K562 (cell line): ENCODE data around the gene ZKSCAN3.
"Not testable (repeated sequence)": the region's sequence is repeated elsewhere in the genome, so short reads cannot be mapped to it uniquely, and the experiment has no call there.

ENCODE experiments used
- CBFB ChIP-seq: sonication (generic); formaldehyde crosslinking; IDR thresholded peaks from 2 replicates; pipeline ENCODE4 v1.4.0; 2020; ENCODE audit warnings: mild to moderate bottlenecking, missing genetic modification reagents
- CEBPB ChIP-seq: fragments of 450-650 bp; IDR thresholded peaks from 2 replicates; pipeline ENCODE4 v1.6.1; 2016; ENCODE audit warnings: missing genetic modification characterization, missing compliant biosample characterization
- CTCF ChIP-seq, 3 experiments: IDR thresholded peaks in 2 of 3; conservative IDR thresholded peaks in 1 of 3; 2 replicates each; pipeline ENCODE4 v1.5.1; 2011 to 2012; ENCODE audit warnings: low read length in 3 of 3, mild to moderate bottlenecking in 3 of 3, control low read depth in 2 of 3, improper control_type of control experiment in 1 of 3, inconsistent platforms in 1 of 3, low read depth in 1 of 3, mixed read lengths in 1 of 3, moderate library complexity in 1 of 3; ENCODE audit not compliant: insufficient read depth in 2 of 3
- HNRNPH1 ChIP-seq: fragments of 200-400 bp; formaldehyde crosslinking; optimal IDR thresholded peaks from 2 replicates; pipeline ENCODE3; 2017; ENCODE audit warnings: low read depth, mild to moderate bottlenecking, low read length, moderate library complexity
- NRF1 ChIP-seq, 2 experiments: fragments of 450-650 bp; IDR thresholded peaks in 1 of 2; conservative IDR thresholded peaks in 1 of 2; 2 replicates each; pipeline ENCODE4 v1.6.1; 2014; ENCODE audit warnings: mild to moderate bottlenecking in 2 of 2
- PML ChIP-seq: IDR thresholded peaks from 2 replicates; pipeline ENCODE4 v1.6.1; 2012; ENCODE audit warnings: low read length, inconsistent platforms
- POLR2A ChIP-seq: fragments of 450-650 bp; conservative IDR thresholded peaks from 2 replicates; pipeline ENCODE4 v1.6.1; 2016
- PRMT5 ChIP-seq: sonication (generic); formaldehyde crosslinking; IDR thresholded peaks from 2 replicates; pipeline ENCODE4 v1.5.0; 2020; ENCODE audit warnings: missing genetic modification reagents
- SRF ChIP-seq, 2 experiments: fragments of 250-450, 450-650 bp in 1 of 2; sonication (Bioruptor Pico) in 1 of 2; sonication (generic) in 1 of 2; formaldehyde crosslinking; IDR thresholded peaks; 2 replicates each; pipeline versions ENCODE4 v1.5.0 to v1.5.1; 2020 to 2022; ENCODE audit warnings: mild to moderate bottlenecking in 1 of 2, missing genetic modification reagents in 1 of 2
- ZFX ChIP-seq: sonication (generic); formaldehyde crosslinking; IDR thresholded peaks from 2 replicates; pipeline ENCODE4 v1.8.0; 2022; ENCODE audit warnings: mild to moderate bottlenecking, missing genetic modification reagents, moderate library complexity
- ZNF263 ChIP-seq: sonication (generic); formaldehyde crosslinking; IDR thresholded peaks from 2 replicates; pipeline ENCODE4 v1.8.0; 2022; ENCODE audit warnings: mild to moderate bottlenecking, missing genetic modification reagents, borderline replicate concordance
- ZNF324 ChIP-seq: fragments of 250-450 bp; sonication (Bioruptor Pico); IDR thresholded peaks from 2 replicates; pipeline ENCODE4 v1.4.0; 2020; ENCODE audit warnings: mild to moderate bottlenecking
- ZNF696 ChIP-seq: fragments of 250-450 bp; sonication (Bioruptor Pico); conservative IDR thresholded peaks from 2 replicates; pipeline ENCODE4 v1.4.0; 2020; ENCODE audit warnings: mild to moderate bottlenecking, moderate library complexity
- TF ChIP-seq, protein P1 (sequence below): sonication (generic); formaldehyde crosslinking; IDR thresholded peaks from 2 replicates; pipeline ENCODE4 v1.8.1; 2022; ENCODE audit warnings: missing genetic modification reagents

GRCh38 chr6:28317866-28318265, 31.9 kb upstream of the ZKSCAN3 start:
- TF ChIP-seq PRMT5 (CRISPR knock-in tag); ZNF696 (CRISPR knock-in tag); CTCF (IDR thresholded peaks at IDR 0.05 in 2 of 3, conservative IDR thresholded peaks at IDR 0.05 in 1 of 3; ENCODE audit: insufficient read depth in 2 of 3, low read depth in 1 of 3, low read length in 3 of 3); POLR2A; ZFX (CRISPR knock-in tag); ZNF263 (CRISPR knock-in tag); PML; CEBPB (tag); NRF1 (conservative IDR thresholded peaks at IDR 0.05 in 1 of 2, IDR thresholded peaks at IDR 0.05 in 1 of 2); SRF (CRISPR knock-in tag; IDR thresholded peaks at IDR 0.05); ZNF324 (CRISPR knock-in tag); HNRNPH1; CBFB (CRISPR knock-in tag): not testable (repeated sequence)
- TF ChIP-seq, protein P1, sequence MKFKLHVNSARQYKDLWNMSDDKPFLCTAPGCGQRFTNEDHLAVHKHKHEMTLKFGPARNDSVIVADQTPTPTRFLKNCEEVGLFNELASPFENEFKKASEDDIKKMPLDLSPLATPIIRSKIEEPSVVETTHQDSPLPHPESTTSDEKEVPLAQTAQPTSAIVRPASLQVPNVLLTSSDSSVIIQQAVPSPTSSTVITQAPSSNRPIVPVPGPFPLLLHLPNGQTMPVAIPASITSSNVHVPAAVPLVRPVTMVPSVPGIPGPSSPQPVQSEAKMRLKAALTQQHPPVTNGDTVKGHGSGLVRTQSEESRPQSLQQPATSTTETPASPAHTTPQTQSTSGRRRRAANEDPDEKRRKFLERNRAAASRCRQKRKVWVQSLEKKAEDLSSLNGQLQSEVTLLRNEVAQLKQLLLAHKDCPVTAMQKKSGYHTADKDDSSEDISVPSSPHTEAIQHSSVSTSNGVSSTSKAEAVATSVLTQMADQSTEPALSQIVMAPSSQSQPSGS (CRISPR knock-in tag): not testable (repeated sequence)
